ENCODE results near the gene ITGB7.
"Not testable (repeated sequence)": the region's sequence is repeated elsewhere in the genome, so short reads cannot be mapped to it uniquely, and the experiment has no call there.

The ITGB7 gene

GRCh38 chr12:53196486-53196885 lies 10.6 kb downstream of the ITGB7 start:
- DNase-seq = no peak

GRCh38 chr12:53195516-53196420 lies 11.3 kb downstream of the ITGB7 start:
- no peak for DNase-seq

- no peak for DNase-seq
Measured at GRCh38 chr12:53194973-53195372, 12.1 kb downstream of the ITGB7 start.

- DNase-seq = no peak
Measured at GRCh38 chr12:53193985-53194716, 12.9 kb downstream of the ITGB7 start.

- no peak for DNase-seq
Measured at GRCh38 chr12:53193040-53193439, 14.0 kb downstream of the ITGB7 start.

GRCh38 chr12:53192531-53193021 lies 14.5 kb downstream of the ITGB7 start:
- DNase-seq = no peak

GRCh38 chr12:53191885-53192530 lies 15.0 kb downstream of the ITGB7 start:
- no peak for DNase-seq

GRCh38 chr12:53191096-53191884 lies 15.8 kb downstream of the ITGB7 start:
- DNase-seq = no peak

- DNase-seq = peak; percentile 73
Measured at GRCh38 chr12:53190108-53190729, 16.8 kb downstream of the ITGB7 start.

GRCh38 chr12:53187145-53187899 lies 19.7 kb downstream of the ITGB7 start:
- no peak for DNase-seq

GRCh38 chr12:53186745-53187144 lies 20.3 kb downstream of the ITGB7 start:
- no peak for DNase-seq

- no peak for DNase-seq
Measured at GRCh38 chr12:53185582-53186153, 21.4 kb downstream of the ITGB7 start.

GRCh38 chr12:53184828-53185227 lies 22.2 kb downstream of the ITGB7 start:
- no peak for DNase-seq

GRCh38 chr12:53182903-53183302 lies 24.1 kb downstream of the ITGB7 start:
- no peak for DNase-seq

- DNase-seq = no peak
Measured at GRCh38 chr12:53181935-53182334, 25.1 kb downstream of the ITGB7 start.

- DNase-seq = peak; percentile 83
Measured at GRCh38 chr12:53180931-53181645, 26.0 kb downstream of the ITGB7 start.

GRCh38 chr12:53180220-53180930 lies 26.7 kb downstream of the ITGB7 start, which contains the start of the genes CSAD and ZNF740:
Gene CSAD (minus strand): TSS chr12:53180925. CDS start chr12:53173470, 7,455 bp downstream.
Gene ZNF740 (plus strand): TSS chr12:53180722. CDS start chr12:53181984, 1,262 bp downstream.
- peak; percentile 99 for DNase-seq

GRCh38 chr12:53179687-53180219 lies 27.3 kb downstream of the ITGB7 start:
- no peak for DNase-seq

- DNase-seq = not testable (repeated sequence)
Measured at GRCh38 chr12:53178803-53179202, 28.2 kb downstream of the ITGB7 start.

All from fibroblast of skin of scalp (primary cell).